Measurements from ENCODE around the gene PLGRKT.
"Not testable (repeated sequence)": the region's sequence is repeated elsewhere in the genome, so short reads cannot be mapped to it uniquely, and the experiment has no call there.

PLGRKT gene

GRCh38 chr9:5430912-5431311 lies 6.8 kb downstream of the PLGRKT start:
- DNase-seq (ENCODE audit: low spot score) = no peak

- no peak for DNase-seq (ENCODE audit: low spot score)
Measured at GRCh38 chr9:5429873-5430564, 7.7 kb downstream of the PLGRKT start.

DNA sequence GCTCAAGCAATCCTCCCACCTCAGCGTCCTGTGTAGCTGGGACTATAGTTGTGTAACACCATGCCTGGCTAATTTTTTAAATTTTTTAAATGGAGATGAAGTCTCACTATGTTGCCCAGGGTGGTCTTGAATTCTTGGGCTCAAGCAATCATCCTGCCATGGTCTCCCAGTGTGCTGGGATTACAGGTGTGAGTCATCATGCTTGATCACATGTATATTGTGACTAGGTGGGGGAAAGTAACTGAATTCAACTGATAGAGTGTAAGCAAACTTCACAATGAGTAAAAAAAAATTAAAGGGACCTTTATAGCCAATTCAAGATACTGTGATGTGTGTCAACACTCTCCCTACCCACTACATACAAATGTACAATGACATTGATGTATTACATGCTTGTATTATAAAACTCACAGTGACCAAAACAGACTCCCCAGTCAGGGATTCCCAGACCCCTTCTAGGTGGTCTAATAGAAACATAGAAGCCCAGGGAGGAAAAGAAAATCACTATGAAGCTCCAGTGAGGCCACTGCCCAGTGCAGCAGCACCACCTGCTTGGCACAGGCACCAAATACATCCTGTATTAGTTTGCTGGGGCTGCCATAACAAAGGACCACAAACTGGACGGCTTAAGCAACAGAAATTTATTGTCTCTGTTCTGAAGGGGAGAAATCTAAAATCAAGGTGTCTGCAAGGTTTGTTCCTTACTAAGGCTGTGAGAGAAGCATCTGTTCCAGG lies 8.8 kb downstream of the PLGRKT start:
- no peak for DNase-seq (ENCODE audit: low spot score)

DNA sequence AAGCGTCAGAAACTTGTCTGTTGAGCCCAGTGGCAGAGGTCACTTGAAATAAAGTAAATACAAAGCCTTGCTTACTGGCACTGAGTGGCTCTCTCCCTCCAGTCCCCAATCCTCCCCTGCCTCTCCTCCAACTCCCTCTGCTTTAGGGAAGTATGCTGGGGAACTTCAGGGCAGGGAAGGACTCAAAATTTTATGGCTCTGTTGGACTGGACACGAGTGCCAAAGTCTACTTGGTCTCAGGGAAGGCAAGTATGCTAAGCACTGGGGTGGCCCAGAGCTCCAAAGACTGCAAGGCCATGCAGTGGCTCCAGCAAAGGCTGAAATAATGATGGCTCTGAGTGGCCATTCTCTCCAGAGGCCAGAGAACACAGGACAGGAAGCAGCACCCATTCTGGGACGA lies 9.6 kb downstream of the PLGRKT start:
- no peak for DNase-seq (ENCODE audit: low spot score)

DNA sequence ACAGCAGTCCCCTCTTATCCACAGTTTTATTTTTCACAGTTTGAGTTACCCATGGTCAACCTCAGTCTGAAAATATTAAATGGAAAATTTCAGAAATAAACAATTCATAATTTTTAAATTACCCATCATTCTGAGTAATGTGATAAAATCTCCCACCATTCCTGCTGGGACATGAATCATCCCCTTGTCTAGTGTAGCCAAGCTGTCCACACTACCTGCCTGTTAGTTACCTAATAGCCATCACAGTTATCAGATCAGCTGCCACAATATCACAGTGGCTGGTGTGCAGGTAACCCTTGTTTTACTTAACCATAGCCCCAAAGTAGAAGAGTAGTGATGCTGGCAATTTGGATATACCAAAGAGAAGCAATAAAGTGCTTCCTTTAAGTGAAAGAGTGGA lies 10.7 kb downstream of the PLGRKT start:
- DNase-seq (ENCODE audit: low spot score) = no peak

GRCh38 chr9:5425006-5425628 lies 12.6 kb downstream of the PLGRKT start:
- DNase-seq (ENCODE audit: low spot score) = peak; percentile 60

GRCh38 chr9:5422276-5422675 lies 15.4 kb downstream of the PLGRKT start:
- no peak for DNase-seq (ENCODE audit: low spot score)

DNA sequence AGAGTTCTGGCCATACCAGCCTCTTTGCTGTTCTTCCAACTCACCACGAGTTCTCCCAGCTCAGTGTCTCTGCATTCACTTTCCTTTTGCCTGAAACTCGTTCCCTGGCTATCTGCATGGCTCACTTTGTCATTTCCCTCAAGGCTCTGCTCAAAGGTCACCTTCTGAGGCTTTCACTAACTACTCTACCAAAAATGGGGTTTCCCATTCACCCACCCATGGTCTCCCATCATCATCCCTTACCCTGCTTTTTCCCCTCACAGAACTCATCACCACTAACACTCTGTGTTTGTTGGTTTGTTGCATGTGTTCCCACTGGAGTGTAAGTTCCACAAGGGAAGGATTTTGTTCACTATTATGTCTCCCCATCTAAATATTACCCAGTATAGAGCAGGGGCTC lies 16.6 kb downstream of the PLGRKT start:
- DNase-seq (ENCODE audit: low spot score) = no peak

DNA sequence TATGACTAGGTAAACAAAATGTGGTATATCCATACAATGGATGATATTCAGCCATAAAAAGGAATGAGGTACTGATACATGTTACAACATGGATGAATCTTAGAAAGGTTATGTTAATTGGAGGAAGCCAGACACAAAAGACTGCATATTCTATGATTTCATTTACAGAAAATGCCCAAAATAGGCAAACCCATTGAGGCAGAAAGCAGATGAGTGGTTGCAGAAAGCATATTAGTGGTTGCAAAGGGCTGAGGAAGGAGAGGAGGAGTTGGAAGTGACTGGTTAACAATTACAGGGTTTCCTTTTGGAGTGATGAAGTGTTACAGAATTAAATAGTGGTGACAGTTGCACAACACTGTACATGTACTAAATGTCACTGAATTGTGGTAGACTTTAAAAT lies 17.7 kb downstream of the PLGRKT start:
- DNase-seq (ENCODE audit: low spot score) = no peak

- no peak for DNase-seq (ENCODE audit: low spot score)
Measured at GRCh38 chr9:5418481-5418880, 19.2 kb downstream of the PLGRKT start.

DNA sequence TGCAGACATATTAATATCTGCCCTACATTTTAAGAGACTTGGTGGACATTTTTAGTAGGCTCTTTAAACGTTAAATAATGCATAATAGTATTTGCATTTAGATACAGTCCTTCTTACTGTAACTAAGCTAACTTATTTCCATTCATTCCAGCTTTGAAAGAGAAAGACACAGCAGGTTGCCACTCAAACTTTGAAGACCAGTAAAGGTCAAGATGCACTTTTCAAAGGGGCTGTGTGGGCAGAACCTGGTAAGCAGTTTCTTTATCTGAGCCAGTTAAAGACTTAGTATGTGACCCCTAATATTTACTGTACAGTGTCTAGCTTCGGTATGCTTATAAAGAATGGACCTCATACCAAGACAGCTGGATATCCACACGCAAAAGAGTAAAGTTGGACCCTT lies 20.8 kb downstream of the PLGRKT start:
- DNase-seq (ENCODE audit: low spot score) = no peak

- DNase-seq (ENCODE audit: low spot score) = no peak
Measured at GRCh38 chr9:5408596-5408995, 29.1 kb downstream of the PLGRKT start.

- DNase-seq (ENCODE audit: low spot score) = no peak
Measured at GRCh38 chr9:5402217-5402616, 35.5 kb downstream of the PLGRKT start.

- DNase-seq (ENCODE audit: low spot score) = not testable (repeated sequence)
Measured at GRCh38 chr9:5397547-5397946, 40.2 kb downstream of the PLGRKT start.

- no peak for DNase-seq (ENCODE audit: low spot score)
Measured at GRCh38 chr9:5395428-5395827, 42.3 kb downstream of the PLGRKT start.

- not testable (repeated sequence) for DNase-seq (ENCODE audit: low spot score)
Measured at GRCh38 chr9:5393976-5394375, 43.7 kb downstream of the PLGRKT start.

DNA sequence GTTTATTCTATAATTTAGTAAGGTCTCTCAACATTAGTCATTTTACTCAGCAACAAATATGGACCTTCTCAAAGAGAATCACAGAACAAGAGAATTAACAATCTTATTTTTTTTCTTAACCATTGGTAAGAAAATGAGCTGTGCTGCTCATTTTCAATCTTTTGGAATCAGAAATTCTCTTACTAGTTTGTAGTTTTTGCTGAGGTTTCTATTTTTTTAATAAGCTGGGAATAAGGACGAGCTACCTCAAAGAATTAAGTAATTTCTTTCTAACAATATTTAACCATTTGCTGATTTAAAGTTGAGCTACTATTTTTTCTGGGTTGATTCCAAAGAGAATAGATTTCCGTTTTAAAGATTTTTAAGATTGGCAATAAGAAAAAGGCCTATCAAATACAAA lies 44.2 kb downstream of the PLGRKT start:
- no peak for DNase-seq (ENCODE audit: low spot score)

DNA sequence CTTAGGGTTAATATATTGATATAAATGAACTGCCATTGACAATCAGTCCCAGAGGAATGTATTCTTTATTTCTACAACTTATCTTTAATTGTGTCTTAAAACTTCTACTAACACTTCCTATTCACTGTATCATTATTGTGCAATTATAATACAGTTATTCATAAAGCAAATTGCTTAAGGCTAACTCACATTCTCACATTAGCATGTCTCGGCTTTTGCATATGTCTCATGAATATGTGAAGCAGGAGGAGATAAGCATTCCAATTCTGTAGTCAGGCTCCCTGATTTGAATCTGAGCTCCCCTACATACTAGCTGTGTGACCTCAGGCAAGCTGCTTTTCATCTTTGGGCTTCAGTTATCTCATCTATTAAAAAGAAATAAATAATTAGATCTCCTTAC lies 45.4 kb downstream of the PLGRKT start:
- DNase-seq (ENCODE audit: low spot score) = no peak

DNA sequence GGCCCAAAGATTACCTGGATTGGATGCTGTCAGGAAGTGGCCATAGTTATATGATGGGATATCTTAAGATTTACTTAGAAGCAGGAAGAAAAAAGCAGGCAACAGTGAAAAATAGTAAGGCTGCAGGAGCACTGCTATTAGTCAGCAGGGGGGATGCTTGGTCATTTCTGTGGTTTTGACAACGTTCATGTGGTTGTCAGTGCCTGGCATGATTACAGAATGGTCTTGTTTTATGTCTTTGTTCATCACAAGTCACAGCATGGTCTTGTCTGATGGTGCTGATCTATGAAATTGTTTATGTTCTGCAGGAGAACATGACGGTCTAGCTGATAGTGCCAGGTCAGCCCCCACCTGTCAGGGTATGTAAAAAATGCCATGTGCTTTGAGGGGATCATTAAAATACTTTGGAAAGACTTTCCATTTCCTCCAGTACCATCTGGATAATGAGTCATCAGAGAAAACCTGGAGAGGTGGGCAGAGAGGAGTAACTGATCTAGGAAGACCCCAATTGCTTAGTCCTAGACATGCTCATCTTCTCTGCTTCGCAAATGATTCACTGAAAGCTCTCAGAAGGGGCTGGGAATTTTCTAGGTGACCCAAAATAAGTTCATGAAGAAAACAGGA lies 48.5 kb downstream of the PLGRKT start:
- no peak for DNase-seq (ENCODE audit: low spot score)

DNA sequence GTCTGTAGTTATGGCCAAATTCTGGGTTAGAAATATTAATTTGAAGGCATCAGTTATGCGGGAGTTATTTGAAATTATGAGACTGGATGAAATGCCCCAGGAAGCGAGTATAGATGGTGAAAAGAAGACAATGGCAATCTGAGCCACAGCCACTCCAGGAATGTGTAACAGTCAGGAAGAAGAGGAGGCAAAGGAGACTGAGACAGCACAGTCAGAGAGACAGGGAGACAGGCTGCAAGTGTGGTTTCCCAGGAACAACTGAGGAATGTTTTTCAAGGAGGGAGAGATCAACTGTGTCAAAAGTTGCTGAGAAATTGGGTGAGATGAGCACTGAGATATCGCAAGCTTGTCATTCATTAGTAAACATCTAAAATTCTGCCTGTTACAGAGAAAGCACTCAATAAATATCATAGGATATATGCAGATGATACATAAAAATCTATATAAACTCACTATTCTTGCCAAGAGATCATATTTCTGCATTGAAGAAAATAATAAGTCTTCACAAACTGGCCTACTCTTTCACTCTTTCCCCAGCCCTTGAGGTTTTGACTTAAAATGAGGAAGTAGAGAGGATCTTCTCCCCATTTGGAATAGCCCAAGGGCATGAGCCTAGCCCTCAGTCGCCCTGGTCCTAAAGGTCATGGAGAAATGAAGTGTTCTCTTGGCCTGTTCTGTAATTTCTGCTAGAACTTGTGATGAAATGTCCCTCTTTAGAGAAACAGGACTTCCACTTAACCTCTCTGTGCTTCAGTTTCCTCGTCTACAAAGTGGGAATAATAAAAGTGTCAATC lies 49.5 kb downstream of the PLGRKT start:
- no peak for DNase-seq (ENCODE audit: low spot score)

- DNase-seq (ENCODE audit: low spot score) = no peak
Measured at GRCh38 chr9:5384436-5384835, 53.3 kb downstream of the PLGRKT start.

GRCh38 chr9:5382479-5382878 lies 55.2 kb downstream of the PLGRKT start:
- DNase-seq (ENCODE audit: low spot score) = no peak

All from hematopoietic multipotent progenitor cell treated with erythropoietin and hydrocortisone succinate and interleukin-3 and kit ligand, for 17 days (in vitro differentiated cells).